TTC549 (cell line): Measurements from ENCODE around the gene THUMPD3.

Experiments
- FAIRE-seq: peaks from 2 replicates; lab custom pipeline; 2012; peaks lifted over from hg19 to GRCh38; lab: Jason Lieb, UNC

Gene THUMPD3, protein sequence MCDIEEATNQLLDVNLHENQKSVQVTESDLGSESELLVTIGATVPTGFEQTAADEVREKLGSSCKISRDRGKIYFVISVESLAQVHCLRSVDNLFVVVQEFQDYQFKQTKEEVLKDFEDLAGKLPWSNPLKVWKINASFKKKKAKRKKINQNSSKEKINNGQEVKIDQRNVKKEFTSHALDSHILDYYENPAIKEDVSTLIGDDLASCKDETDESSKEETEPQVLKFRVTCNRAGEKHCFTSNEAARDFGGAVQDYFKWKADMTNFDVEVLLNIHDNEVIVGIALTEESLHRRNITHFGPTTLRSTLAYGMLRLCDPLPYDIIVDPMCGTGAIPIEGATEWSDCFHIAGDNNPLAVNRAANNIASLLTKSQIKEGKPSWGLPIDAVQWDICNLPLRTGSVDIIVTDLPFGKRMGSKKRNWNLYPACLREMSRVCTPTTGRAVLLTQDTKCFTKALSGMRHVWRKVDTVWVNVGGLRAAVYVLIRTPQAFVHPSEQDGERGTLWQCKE

DNA sequence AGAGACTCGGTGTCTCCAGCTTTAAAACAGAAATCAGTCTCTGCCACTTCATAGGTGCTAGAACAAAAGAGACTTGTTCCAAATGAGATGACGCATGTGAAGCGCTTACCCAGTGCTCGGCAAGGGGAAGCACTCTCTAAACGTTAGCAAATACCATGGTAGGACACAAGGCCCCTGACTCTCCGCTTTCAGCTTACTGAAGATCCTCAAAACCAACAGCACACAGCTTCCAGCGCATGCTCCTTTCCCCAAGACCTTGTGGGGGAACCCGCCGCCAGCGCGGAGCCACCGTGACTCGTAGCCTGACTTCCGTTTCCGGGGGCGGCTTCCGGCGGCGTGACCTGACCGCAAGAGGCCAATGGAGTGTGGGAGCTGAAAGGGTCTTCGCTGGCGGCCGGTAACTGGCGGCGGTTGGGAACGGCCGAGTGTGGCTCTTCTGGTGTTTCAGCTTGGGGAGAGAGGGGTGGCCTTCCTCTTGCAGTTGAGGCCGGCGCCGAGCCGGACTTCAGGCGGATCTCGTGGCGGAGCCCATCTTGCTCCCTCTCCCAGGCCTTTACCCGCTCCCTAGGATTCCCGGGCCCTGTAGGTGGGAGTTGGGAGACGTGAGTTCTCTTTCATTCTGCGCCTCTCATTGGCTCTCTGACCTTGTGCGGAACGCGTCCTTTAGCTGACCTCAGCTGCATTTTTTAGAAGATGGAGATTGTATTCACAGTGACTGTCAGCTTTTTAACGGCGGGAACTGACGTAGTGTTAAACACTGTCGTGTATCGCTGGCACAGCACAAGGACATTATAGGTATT is at the start of gene THUMPD3:
THUMPD3 (plus strand) TSS at position 324 of the 800 bp plus-strand sequence. CDS start 2,015 bp downstream, outside the sequence.
- FAIRE-seq = peak; percentile 76

DNA sequence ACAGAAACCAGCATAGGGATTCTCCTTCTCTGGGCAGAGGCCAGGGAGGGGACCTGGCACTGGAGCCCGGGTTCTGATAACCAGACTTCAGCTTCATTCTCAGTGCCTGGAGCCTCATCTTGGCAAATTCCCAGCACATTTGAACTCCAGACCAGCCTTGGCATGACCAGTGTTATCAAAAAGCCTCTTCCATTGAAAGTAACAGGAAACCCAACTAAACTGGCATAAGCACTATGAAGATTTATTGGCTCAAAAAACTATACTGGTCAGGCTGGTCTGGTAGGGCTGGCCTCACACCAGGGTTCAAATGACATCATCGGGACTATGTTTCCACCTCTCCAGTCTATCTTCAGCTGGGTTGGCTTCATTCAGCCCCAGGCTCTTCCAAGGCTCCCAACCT is 48.1 kb upstream of the THUMPD3 start:
- FAIRE-seq = no peak

DNA sequence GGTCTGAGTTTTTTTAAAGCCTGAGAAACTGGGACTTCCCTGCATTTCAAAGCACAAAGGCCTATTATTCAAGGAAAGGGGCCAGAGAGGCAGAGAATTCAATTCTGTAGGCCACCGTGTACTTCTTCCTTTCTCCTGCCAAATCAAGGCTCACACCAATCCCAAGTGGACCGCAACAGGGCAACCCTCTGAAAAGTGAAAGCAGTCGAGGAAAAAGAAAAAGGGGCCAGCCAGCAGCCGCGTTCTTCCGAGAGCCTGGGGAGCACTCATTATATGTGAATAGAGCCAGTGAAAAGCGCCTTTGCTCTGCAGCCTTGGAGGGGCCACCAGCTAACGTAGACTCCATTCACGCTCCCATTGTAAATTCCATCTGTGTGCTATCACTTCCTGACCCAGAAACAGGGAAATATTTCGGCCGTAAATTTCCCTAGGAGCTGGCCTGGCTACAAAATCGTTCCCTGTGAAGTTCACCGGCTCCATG is 45.9 kb upstream of the THUMPD3 start:
- FAIRE-seq = no peak

DNA sequence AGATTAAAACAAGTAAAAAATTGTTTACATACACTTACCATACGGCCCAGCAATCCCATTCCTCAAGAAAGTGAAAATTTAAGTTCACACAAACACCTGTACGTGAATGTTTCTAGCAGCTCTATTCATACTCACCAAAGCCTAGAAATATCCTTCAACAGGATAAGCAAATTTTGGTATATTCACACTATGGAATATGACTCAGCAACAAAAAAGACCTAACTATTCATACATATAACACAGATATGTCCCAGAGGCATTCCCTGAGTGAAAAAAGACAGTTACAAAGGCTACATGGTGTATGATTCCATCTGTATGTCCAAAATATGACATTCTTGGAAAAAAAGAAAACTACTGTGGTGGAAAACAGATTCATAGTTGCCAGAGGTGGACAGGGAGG is 40.1 kb upstream of the THUMPD3 start:
- no peak for FAIRE-seq

DNA sequence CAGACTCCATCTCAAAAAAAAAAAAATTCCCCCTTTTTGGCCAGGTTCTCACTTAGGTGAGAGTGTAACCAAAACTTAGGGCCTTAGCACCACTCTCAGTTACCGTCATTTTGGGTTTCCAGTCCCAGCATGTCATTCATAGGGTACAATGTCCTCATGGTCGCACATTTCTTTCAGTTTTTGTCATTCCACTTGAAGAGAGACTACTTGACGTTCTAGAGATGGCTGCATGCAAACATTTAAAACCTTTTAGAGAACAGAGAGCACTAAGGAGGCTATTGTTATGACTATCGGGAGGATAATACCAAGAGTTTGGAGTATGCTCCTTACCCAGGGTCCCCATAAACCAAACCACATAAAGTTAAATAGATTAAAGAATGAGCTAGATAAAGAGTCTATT is 37.9 kb upstream of the THUMPD3 start:
- FAIRE-seq = no peak

DNA sequence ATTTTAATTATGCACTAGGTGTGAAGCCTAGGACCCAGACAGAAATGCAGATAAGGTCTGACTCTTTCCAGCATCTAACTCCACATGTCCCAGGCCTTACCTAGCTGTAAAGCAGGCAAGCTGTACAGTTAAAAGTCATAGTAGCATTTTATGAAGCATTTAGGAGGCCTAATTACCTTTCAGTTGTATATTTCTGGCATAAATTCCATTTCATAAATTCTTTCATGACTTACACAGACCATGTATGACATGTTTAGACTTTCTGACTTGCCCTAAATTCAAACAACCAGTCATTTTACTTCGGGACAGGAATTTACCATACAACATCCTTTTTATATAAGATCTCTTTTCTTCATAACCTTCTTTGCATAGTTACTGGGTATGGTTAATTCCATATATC is 35.3 kb upstream of the THUMPD3 start:
- no peak for FAIRE-seq

DNA sequence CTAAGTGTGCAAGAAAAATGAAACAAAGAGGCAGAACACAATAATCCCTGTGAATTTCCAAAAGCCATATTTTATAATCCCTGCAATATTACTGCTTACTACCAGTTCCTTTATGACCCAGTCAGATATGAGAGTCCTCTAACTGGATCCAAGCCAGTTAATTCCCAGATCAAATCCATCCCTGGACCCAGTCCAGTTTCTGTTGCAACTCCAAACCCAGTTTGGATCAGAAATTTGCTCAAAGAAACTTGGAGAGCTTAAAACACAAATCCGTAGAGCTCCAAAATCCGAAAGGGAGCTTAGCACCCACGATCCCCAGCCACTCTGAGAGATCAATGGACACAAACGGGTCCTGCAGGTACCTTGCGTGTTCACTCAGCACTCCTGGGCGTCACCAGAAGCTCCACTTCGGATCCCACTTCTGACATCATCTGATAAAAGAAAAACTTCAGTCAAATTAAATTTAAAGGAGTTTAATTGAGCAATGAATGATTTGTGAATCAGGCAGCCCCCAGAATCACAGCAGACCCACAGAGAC is 32.6 kb upstream of the THUMPD3 start:
- FAIRE-seq = no peak

DNA sequence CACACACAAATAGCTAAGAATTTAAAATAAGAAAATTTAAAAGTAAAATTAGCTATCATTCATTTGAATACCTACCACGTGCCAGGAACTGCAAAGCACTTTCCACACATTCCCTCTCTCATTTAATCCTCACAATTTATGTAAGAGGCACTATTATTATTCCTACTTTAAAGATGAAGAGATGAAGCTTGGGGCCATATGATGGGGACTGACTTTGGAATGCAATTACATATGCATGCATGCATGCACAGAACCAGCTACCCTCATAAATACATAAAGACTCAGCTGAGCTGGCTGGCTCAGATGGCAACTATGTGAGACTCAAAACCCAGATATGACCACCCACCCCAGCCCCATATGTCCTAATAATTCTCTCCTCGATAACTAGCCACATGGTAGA is 31.7 kb upstream of the THUMPD3 start:
- no peak for FAIRE-seq

DNA sequence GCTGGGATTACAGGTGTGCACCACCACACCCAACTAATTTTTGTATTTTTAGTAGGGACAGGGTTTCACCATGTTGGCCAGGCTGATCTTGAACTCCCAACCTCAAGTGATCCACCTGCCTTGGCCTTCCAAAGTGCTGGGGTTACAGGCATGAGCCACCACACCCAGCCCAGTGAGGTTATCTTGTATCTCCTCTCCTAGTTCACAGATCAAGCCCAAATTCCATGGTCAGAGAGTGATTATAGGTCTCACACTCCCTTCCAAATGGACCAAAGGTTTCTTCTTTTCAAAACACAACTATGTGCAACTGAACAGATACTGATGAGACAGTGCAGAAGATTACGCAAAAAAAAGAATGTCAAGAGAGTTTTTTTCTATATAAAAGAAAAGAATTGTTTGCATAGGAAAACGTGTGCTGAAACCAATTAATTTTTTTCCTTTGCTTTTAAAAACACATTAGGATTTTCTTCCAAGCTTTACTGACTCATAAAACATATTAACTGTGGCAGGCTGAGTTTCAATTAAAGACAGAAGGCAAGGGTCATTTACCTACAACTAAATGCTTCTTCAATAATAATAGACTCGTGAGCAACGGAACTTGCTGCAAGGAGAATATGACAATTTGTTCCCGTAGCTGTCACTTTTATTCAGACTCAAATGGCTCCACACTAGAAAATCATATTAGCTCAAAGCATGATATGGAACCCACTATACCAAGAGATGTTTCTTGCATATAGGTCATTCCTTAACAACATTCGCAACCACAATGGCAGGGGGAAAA is 30.4 kb upstream of the THUMPD3 start:
- no peak for FAIRE-seq

DNA sequence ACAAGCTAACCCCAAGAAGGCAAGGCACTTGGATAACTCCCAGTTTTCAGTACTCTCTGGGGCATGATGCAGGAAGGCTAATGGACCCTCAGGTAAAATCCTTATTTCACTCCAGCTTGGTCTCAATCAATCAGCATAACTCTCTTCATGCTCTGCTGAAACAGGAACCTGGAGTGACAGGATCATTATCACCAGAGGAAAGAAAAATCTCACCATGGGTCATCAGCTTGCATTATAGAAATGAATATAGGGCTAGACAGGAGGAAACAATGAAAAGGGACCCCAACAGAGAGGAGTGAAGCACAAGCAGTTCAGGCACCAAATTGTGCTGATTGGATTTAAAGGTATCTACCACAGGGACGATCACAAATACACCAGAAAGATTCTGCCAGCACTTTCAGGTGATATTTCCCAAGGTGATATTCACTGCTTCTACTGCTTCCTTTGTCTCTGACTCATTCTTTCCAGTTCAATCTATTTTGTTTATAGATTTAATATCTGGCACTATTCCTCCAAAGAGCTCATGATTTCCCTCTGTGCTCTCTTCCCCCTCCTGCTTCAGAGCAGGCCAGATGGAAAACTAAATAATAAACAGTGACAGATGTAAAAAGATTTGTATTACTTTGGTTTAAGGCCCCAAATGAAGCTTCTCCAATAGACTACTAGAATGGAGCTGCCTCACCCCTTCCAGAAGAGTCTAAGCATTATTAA is 22.9 kb upstream of the THUMPD3 start:
- no peak for FAIRE-seq

DNA sequence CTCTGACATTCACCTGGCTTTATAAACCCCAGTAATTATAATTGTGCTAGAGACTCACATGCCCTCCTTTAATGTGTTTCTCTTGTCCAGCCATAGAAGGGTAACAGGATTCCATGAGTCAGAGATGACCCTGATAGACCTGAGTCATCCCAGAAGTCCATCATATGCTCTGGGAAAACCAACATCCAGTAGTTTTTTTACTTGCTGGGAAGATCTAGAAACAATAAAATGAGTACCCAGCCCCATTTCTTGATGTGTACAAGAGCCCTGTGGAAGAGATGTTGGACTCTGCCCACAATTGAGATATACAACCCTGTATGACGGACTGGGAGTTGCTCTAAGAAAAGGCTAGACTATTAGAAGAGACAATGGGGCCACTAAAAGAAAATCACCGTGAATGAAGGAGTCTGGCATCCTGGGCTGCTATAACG is 22.4 kb upstream of the THUMPD3 start:
- FAIRE-seq = no peak

DNA sequence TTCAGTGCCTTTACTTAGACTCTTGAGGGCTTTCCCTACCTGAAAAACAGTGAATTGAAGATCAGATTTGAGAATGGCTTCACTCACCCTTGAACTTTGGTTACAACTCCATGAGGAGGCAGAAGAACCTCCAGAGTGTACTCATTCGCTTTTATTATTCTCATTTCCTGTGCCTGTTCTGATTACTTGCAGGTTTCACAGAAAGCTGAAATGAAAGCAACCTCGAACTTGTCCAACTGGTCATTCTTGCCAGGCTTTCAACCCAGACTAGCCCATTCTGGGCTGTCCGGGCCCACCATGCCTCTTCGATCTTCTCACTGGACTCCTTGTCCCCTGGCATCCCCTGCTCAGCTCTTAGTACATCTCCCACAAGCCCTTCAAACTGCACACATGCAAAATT is 20.2 kb upstream of the THUMPD3 start:
- no peak for FAIRE-seq

DNA sequence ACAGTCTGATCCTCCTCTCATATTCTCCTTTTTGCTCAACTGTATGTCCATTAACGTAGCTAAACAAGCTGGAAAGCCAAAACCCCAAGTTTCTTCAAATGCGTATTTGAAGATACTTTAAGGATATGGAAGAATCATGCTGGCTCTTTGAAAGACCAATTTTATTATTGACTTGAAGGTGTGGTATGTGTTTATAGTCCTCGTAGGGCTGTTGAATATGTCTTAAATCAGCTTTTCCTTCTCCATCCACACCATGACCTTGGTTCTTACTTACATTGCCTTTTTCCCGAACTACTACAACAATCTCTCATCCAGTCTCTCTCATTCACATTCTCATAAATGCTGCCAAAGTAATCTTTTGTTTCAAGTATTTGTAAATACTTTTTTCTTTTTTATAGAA is 19.7 kb upstream of the THUMPD3 start:
- FAIRE-seq = no peak

DNA sequence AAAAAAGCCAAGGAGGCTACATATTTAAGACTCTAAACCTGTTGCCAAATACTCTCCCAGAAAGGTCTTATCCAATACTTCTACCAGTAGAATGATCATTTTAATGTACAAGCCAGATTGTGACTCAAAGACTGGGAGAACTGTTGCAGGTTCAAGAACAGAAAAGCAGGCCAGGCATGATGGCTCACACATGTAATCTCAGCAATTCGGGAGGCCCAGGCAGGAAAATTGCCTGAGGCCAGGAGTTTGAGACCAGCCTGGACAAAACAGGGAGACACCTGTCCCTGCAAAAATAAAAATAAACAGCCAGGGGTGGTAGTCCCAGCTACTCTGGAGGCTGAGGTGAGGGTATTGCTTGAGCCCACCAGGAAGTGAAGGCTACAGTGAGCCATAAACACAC is 17.8 kb upstream of the THUMPD3 start:
- FAIRE-seq = no peak

DNA sequence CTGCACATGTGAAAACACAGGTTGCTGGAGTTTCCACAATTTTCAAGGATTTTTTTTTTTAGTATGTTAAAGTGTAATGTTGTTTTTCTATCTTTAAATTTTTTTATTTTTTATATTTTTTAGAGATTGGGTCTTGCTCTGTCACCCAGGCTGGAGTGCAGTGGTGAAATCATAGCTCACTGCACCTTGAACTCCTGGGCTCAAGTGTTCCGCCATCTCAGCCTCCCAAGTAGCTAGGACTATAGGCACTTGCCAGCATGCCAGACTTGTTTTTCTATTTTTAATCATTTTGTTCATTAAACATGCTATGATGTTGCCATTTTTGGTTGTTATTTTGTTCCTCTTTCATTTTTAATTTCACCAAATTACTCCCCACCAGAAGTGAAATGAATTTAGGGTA is 16.7 kb upstream of the THUMPD3 start:
- no peak for FAIRE-seq

DNA sequence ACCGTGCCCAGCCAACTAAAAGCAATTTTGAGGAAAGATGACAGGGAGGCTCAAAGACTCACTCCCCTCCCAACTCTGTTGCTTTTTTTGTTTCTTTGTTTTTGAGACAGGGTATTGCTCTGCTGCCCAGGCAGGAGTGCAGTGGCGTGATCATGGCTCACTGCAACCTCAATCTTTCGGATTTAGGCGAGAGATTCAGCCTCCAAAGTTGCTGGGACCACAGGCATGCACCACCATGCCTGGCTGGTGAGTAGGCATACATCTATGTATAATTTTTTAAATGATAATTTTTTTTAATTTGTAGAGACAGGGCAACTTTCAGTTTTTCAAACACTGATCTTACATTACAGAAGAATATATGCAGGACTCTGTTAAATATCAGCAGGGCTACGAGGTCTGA is 15.8 kb upstream of the THUMPD3 start:
- no peak for FAIRE-seq

DNA sequence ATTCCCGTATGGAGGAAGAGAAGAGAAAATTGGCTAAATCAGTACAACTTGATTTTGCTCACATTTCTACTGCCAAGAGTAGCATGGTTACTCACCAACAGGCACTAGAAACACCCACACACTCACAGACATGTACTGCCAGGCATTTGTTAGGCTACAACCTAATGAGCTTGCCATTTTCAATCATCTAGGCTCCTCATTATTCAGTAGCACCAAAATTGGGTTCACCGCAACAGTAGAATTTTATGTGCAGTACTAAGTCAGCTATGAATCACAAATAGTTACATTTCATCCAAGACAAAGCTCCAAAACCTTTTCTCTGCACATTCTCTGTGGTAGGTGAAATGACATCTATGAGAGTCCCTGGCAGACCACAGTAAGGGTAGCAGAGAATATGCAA is 15.0 kb upstream of the THUMPD3 start:
- no peak for FAIRE-seq

DNA sequence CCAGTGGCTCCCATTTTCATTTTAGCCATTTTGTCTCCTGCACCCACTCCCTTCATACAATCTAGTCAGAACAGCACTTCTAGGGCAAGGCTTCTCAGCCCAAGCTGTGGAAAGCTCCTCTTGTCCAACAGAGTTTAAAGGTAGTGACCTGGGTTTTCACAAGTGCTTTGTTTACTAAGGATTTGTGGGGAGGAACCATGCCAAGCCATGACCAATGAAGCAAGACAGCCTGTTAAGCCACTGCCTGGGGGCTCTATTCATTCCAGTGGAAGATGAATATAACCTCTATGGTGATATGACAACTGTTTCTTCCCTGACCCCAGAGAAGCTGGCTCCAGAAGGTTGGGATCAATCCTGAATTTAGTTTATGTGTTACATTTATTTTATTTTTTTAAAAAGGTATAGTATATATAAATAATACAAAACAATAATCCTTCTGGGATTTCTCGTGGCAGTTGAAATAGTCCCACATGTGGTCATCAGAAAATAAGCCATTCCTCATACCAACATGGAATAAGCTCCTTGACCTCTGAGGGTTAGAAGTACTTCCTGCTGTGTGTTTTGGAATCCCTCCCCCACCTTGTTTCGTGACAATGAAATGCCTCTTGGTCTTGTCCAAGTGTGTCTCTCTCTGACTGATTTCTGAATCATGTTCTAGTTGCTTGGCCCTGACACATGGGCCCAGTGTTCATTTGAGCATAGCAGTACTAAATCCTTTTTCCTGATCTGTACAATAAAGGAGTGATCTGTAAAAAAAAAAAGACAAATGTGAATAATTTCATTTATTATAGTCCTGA is 13.3 kb upstream of the THUMPD3 start:
- no peak for FAIRE-seq

DNA sequence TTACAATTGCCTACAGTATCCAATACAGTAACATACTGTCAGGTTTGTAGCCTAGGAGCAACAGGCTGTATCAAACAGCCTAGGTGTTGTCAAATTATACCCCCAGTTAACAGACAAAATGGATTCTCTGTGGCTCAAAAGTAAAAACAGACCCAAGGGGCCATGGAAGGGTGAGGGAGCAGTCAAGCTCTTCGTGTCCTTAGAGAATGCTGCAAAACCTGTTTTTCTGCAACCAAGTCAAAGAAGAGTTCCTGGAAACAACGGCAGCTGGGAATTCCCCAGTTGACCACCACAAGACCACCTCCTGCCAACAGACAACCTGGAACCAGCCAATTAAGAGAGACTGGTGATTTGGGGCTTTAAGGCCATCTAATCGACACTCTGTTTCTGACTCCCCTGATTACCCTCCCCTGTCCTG is 11.1 kb upstream of the THUMPD3 start:
- FAIRE-seq = no peak

DNA sequence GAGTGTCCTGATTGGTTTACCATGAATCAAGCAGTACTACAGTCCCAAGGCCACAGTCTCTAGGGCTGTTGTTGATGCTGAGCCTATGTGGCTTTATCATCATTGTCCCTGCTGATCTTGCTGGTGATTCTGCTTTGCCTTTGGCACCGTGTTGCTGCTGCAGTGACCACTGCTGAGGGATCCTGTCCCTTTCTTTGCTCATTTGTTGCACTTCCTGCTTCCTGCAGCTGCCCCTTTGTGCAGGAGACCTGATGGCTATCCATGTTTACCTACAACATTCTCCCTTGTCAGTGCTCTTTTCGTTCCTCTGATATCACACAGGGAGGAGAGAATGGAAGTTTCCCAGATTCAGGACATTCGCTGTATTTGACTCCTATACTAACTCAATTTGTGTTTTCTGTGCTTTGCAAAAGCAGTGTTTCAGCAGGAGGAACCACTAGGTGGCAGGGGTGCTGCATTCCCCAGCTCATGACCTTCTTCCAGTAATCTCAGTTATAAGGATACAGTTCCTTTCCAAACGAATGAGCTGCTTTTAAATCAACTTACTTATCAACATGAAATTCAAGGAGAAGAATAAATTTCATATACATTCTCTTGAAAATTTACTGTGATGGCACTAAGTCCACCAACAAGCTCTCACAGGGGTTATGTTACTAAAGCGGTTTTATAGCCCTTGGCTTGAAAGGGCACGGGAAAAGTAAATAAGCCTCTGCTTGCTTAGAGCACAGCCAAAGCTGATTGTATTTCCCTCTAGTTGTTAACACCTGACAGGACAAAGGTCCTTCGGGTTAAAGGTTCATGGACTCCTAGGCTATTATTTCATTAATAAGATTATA is 9.7 kb upstream of the THUMPD3 start:
- FAIRE-seq = peak; percentile 60
